Measurements from ENCODE around the gene LSM10. TPM values are rescaled to one million over a fixed set of nuclear protein-coding genes. Genes with fewer than 3 reads are reported as not detected.
A peak's percentile ranks its signal among the peaks of the same experiment; 100 is the strongest.

The LSM10 gene
- total RNA-seq, 1 donor from 2014 or later, result 45.2 TPM

DNA sequence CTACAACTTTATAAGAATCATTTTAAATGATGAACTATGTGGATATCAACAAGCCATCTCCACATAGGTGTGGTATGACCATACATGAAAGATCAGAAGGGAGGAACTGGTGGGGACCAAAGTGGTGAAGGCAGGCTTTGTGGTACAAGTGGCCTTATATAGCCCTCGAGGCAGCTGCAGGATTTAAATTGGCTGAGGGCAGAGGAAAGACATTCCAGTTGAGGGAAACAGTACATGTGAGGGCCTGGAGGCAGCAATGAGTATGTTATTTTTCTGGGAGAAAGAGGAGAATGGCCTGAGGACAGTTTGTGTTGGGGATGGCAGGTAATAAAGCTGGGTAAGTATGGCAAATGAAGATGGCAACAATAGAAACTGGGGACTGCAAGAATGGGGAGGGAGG, 35.4 kb upstream of the LSM10 start:
- no peak overlapping the region for H3K27ac ChIP-seq
- no peak for TF ChIP-seq POLR2A (IDR thresholded peaks at IDR 0.05)
- TF ChIP-seq, protein P1, sequence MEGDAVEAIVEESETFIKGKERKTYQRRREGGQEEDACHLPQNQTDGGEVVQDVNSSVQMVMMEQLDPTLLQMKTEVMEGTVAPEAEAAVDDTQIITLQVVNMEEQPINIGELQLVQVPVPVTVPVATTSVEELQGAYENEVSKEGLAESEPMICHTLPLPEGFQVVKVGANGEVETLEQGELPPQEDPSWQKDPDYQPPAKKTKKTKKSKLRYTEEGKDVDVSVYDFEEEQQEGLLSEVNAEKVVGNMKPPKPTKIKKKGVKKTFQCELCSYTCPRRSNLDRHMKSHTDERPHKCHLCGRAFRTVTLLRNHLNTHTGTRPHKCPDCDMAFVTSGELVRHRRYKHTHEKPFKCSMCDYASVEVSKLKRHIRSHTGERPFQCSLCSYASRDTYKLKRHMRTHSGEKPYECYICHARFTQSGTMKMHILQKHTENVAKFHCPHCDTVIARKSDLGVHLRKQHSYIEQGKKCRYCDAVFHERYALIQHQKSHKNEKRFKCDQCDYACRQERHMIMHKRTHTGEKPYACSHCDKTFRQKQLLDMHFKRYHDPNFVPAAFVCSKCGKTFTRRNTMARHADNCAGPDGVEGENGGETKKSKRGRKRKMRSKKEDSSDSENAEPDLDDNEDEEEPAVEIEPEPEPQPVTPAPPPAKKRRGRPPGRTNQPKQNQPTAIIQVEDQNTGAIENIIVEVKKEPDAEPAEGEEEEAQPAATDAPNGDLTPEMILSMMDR (IDR thresholded peaks at IDR 0.05), result no peak
- TF ChIP-seq POLR2AphosphoS5 (IDR thresholded peaks at IDR 0.05; ENCODE audit: insufficient read depth in 1 of 2, low read depth in 1 of 2), result no peak
- peaks cover 0 to 9% of the 10 kb centered on the region in 2 donors for H3K36me3 ChIP-seq
- H3K4me1 ChIP-seq, result no peaks in the 10 kb centered on the region
- H3K9me3 ChIP-seq, result no peaks in the 10 kb centered on the region
- intact Hi-C loops (cut with DNase I), result no loop called here
- DNase-seq (ENCODE audit: extremely low spot score in 2 of 2), result no peak
- no peaks in the 10 kb centered on the region for H3K27me3 ChIP-seq
- H3K4me3 ChIP-seq, result no peak overlapping the region

GRCh38 chr1:36432616-36433015, 34.9 kb upstream of the LSM10 start:
- Histone ChIP-seq H3K27me3 (no peaks in the 10 kb centered on the region), H3K4me1 (no peaks in the 10 kb centered on the region), H3K4me3 (no peak overlapping the region), H3K36me3 (peaks cover 0 to 9% of the 10 kb centered on the region in 2 donors), H3K9me3 (no peaks in the 10 kb centered on the region), H3K27ac (no peak overlapping the region)
- intact Hi-C loops (cut with DNase I), result no loop called here
- no peak for DNase-seq (ENCODE audit: extremely low spot score in 2 of 2)
- TF ChIP-seq, protein P1 (IDR thresholded peaks at IDR 0.05), result no peak
- TF ChIP-seq POLR2A (IDR thresholded peaks at IDR 0.05), result no peak
- peak in 1 of 2 donors; percentile 15 for TF ChIP-seq POLR2AphosphoS5 (IDR thresholded peaks at IDR 0.05; ENCODE audit: insufficient read depth in 1 of 2, low read depth in 1 of 2)

GRCh38 chr1:36425791-36426190, 28.1 kb upstream of the LSM10 start:
- Histone ChIP-seq H3K36me3 (peaks cover 0 to 7% of the 10 kb centered on the region in 2 donors), H3K4me1 (no peaks in the 10 kb centered on the region), H3K27ac (no peak overlapping the region), H3K27me3 (no peaks in the 10 kb centered on the region), H3K4me3 (no peak overlapping the region), H3K9me3 (no peaks in the 10 kb centered on the region)
- intact Hi-C loops (cut with DNase I), result no loop called here
- TF ChIP-seq POLR2A (IDR thresholded peaks at IDR 0.05), result no peak
- TF ChIP-seq, protein P1 (IDR thresholded peaks at IDR 0.05), result no peak
- no peak for TF ChIP-seq POLR2AphosphoS5 (IDR thresholded peaks at IDR 0.05; ENCODE audit: insufficient read depth in 1 of 2, low read depth in 1 of 2)
- DNase-seq (ENCODE audit: extremely low spot score in 2 of 2), result no peak

DNA sequence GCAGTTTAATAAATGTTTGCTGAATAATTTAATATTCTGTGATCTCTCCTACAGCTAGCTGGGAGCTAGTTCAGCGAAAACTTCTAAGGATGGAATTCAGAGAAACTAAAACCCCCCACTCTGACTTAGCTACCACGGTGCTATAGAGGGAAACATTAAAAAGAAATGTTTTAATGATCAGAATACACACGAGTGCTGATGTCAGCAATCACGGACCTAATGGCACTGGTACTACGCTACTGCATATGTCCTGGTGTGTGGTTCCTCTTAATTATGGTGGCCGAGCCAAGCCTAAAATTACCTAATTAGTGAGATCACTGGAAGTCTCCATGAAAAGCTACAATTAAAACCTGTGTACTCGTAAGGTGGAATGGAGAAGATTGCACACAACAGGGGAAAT, 23.9 kb upstream of the LSM10 start:
- no peak overlapping the region for H3K27ac ChIP-seq
- H3K36me3 ChIP-seq, result peaks cover 0 to 7% of the 10 kb centered on the region in 2 donors
- H3K4me3 ChIP-seq, result no peak overlapping the region
- H3K27me3 ChIP-seq, result no peaks in the 10 kb centered on the region
- intact Hi-C loops (cut with DNase I), result loop anchor here (5.0 kb wide), 2 partner anchors 79 to 319 kb away; no protein-coding TSS in a partner anchor
- TF ChIP-seq POLR2A (IDR thresholded peaks at IDR 0.05) (no peak), POLR2AphosphoS5 (IDR thresholded peaks at IDR 0.05; ENCODE audit: insufficient read depth in 1 of 2, low read depth in 1 of 2) (no peak)
- TF ChIP-seq, protein P1 (IDR thresholded peaks at IDR 0.05), result no peak
- H3K9me3 ChIP-seq, result no peaks in the 10 kb centered on the region
- peaks cover 6% of the 10 kb centered on the region for H3K4me1 ChIP-seq
- no peak for DNase-seq (ENCODE audit: extremely low spot score in 2 of 2)

DNA sequence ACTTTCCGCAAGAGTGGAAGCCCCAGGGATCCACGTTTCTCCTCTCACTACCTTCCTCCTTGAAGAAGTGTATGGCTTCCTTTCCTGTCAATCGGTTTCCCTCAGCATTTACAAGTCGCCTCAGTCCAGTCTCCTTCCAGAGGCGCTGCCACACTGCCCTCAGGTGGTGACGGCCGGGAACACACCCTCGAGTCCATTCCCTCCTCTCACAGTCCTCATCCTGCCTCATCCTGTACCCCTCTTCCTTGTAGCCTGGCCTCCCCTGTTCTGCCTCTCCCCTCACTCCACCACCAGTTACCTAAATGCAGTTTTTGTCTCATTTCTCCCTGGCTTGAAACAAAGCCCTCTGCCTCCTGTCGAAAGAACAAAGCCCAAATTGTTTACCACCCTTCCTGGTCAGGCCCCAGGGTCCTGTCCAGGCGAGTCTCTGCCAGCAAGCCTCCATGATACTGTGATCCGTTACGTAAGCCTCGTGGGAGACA, 23.2 kb upstream of the LSM10 start:
- TF ChIP-seq POLR2AphosphoS5 (IDR thresholded peaks at IDR 0.05; ENCODE audit: insufficient read depth in 1 of 2, low read depth in 1 of 2), result peak in 1 of 2 donors; percentile 50
- TF ChIP-seq, protein P1 (IDR thresholded peaks at IDR 0.05), result peak; percentile 83 to 94 (median 88)
- TF ChIP-seq POLR2A (IDR thresholded peaks at IDR 0.05), result no peak
- H3K27ac ChIP-seq, result peak overlapping the region; percentile 69
- H3K9me3 ChIP-seq, result no peaks in the 10 kb centered on the region
- intact Hi-C loops (cut with DNase I), result loop anchor here (5.0 kb wide), 2 partner anchors 79 to 319 kb away; no protein-coding TSS in a partner anchor
- no peaks in the 10 kb centered on the region for H3K27me3 ChIP-seq
- no peak for DNase-seq (ENCODE audit: extremely low spot score in 2 of 2)
- H3K4me3 ChIP-seq, result no peak overlapping the region
- peaks cover 6% of the 10 kb centered on the region for H3K4me1 ChIP-seq
- peaks cover 0 to 7% of the 10 kb centered on the region in 2 donors for H3K36me3 ChIP-seq

All from vagina (tissue), 2 donors.